K562 (cell line): ENCODE data around the gene FAF2. TPM values are rescaled to one million over a fixed set of nuclear protein-coding genes. Genes with fewer than 3 reads are reported as not detected.

ENCODE experiments used
- ATAC-seq: fragments of 200-7000 bp; cut with Tn5 transposase; 3 replicates; pipeline ENCODE4 v1.9.1; 2020; ENCODE audit warnings: moderate library complexity
- BruUV-seq: library from RNA; stranded (reverse); fragments of 400-500 nt; replicated peaks from 2 replicates; lab custom pipeline; 2021; lab: Mats Ljungman, UMichigan
- CTCF ChIA-PET: fragments of 300-600 bp; formaldehyde crosslinking; extraction: SDS; loops from one replicate; lab custom pipeline; 2021; ENCODE audit warnings: low intra/inter-chr PET ratio; lab: Yijun Ruan, JAX
- POLR2A ChIA-PET: fragments of 300-600, 350-650 bp; sonication (Branson Sonifier 250); formaldehyde crosslinking; extraction: SDS; loops from one replicate; lab custom pipeline; 2021; ENCODE audit warnings: antibody characterized with exemption, inconsistent platforms; lab: Yijun Ruan, JAX
- DNase-seq, 4 experiments: peaks; one replicate each; pipeline versions ENCODE4 v3.0.0 to v3.0.0-alpha.2; 2011 to 2018; ENCODE audit warnings: low spot score in 3 of 4, mixed read lengths in 3 of 4; ENCODE audit errors: extremely low read depth in 1 of 4
- FAIRE-seq: peaks from 2 replicates; lab custom pipeline; 2011; peaks lifted over from hg19 to GRCh38; lab: Jason Lieb, UNC
- H2AFZ ChIP-seq: 2 replicates; pipeline ENCODE4 v1.6.0; 2011; ENCODE audit warnings: low read depth, low read length, control low read depth, inconsistent platforms
- H3K27ac ChIP-seq: fragments of 200-600 bp; 3 replicates; pipeline ENCODE4 v1.8.0; 2011; ENCODE audit warnings: low read depth, mild to moderate bottlenecking, control low read depth, inconsistent platforms, low read length, moderate library complexity, mixed read lengths; ENCODE audit errors: extremely low read depth
- H3K27me3 ChIP-seq, 2 experiments: fragments of 300-600 bp in 1 of 2; 2 replicates in 1 of 2; 3 replicates in 1 of 2; pipeline versions ENCODE4 v1.6.0 to v1.8.0; 2011; ENCODE audit warnings: inconsistent platforms in 2 of 2, low read length in 2 of 2, mild to moderate bottlenecking in 1 of 2, mixed read lengths in 1 of 2, moderate library complexity in 1 of 2; ENCODE audit not compliant: control insufficient read depth in 2 of 2, insufficient read depth in 2 of 2
- H3K36me3 ChIP-seq: fragments of 300-600 bp; 3 replicates; pipeline ENCODE4 v1.8.0; 2011; ENCODE audit warnings: mild to moderate bottlenecking, low read length, inconsistent platforms; ENCODE audit not compliant: control insufficient read depth, insufficient read depth
- H3K4me1 ChIP-seq, 2 experiments: fragments of 200-600 bp in 1 of 2; replicated peaks in 1 of 2; 2 replicates in 1 of 2; 3 replicates in 1 of 2; pipeline versions ENCODE4 v1.5.1 to v1.8.0; 2011; ENCODE audit warnings: inconsistent platforms in 2 of 2, low read length in 2 of 2, mild to moderate bottlenecking in 1 of 2, mixed read lengths in 1 of 2, moderate library complexity in 1 of 2; ENCODE audit not compliant: control insufficient read depth in 2 of 2, insufficient read depth in 2 of 2
- H3K4me2 ChIP-seq: 2 replicates; pipeline ENCODE4 v1.6.1; 2011; ENCODE audit warnings: low read length, control low read depth, inconsistent platforms, mixed read lengths; ENCODE audit not compliant: insufficient read depth
- H3K4me3 ChIP-seq: fragments of 200-600 bp; sonication (generic), shearing (Covaris generic); 2 replicates; pipeline ENCODE4 v1.5.1; 2016; ENCODE audit warnings: control low read depth, inconsistent platforms
- H3K79me2 ChIP-seq: fragments of 200-600 bp; 3 replicates; pipeline ENCODE4 v1.8.0; 2011; ENCODE audit warnings: low read length, inconsistent platforms; ENCODE audit not compliant: control insufficient read depth, insufficient read depth
- H3K9ac ChIP-seq, 2 experiments: 2 replicates each; pipeline versions ENCODE4 v1.6.0 to v1.6.1; 2011; ENCODE audit warnings: low read depth in 2 of 2, low read length in 2 of 2, control low read depth in 1 of 2, inconsistent platforms in 1 of 2, mild to moderate bottlenecking in 1 of 2, mixed read lengths in 1 of 2; ENCODE audit not compliant: insufficient read depth in 1 of 2
- H3K9me1 ChIP-seq: one replicate; pipeline ENCODE4 v1.6.0; 2011; ENCODE audit warnings: inconsistent platforms, mild to moderate bottlenecking, low read length, moderate library complexity; ENCODE audit not compliant: control insufficient read depth, insufficient read depth
- H3K9me3 ChIP-seq: replicated peaks from 2 replicates; pipeline ENCODE4 v1.5.1; 2011; ENCODE audit warnings: low read depth, low read length, inconsistent platforms; ENCODE audit not compliant: control insufficient read depth, insufficient read depth
- H4K20me1 ChIP-seq: replicated peaks from 2 replicates; pipeline ENCODE4 v1.6.1; 2011; ENCODE audit warnings: low read length, inconsistent platforms, mixed read lengths; ENCODE audit not compliant: control insufficient read depth, insufficient read depth
- CHCHD3 ChIP-seq: fragments of 250-450 bp; sonication (Bioruptor Pico); IDR thresholded peaks from 2 replicates; pipeline ENCODE4 v2.1.2; 2022; ENCODE audit warnings: mild to moderate bottlenecking
- CREBBP ChIP-seq: IDR thresholded peaks from one replicate; pipeline ENCODE4 v1.6.1; 2012; ENCODE audit warnings: low read depth, mild to moderate bottlenecking, control low read depth, inconsistent platforms, low read length
- HEY1 ChIP-seq: fragments of 250-450 bp; sonication (Bioruptor Pico); IDR thresholded peaks from 2 replicates; pipeline ENCODE4 v1.5.0; 2020; ENCODE audit warnings: mild to moderate bottlenecking, moderate library complexity, borderline replicate concordance
- KAT8 ChIP-seq: fragments of 450-650 bp; IDR thresholded peaks from 2 replicates; pipeline ENCODE4 v1.6.1; 2016; ENCODE audit warnings: low read depth, mild to moderate bottlenecking
- MLLT1 ChIP-seq, 2 experiments: fragments of 450-650 bp; IDR thresholded peaks; 2 replicates each; pipeline ENCODE4 v1.6.1; 2016
- NUFIP1 ChIP-seq: fragments of 450-650 bp; IDR thresholded peaks from 2 replicates; pipeline ENCODE4 v1.6.1; 2018; ENCODE audit not compliant: partially characterized antibody
- RAD51 ChIP-seq: fragments of 450-650 bp; IDR thresholded peaks from 2 replicates; pipeline ENCODE4 v1.7.1; 2016; ENCODE audit warnings: low read depth, mild to moderate bottlenecking, borderline replicate concordance
- RFX7 ChIP-seq: fragments of 250-450 bp; sonication (Bioruptor Pico); IDR thresholded peaks from 2 replicates; pipeline ENCODE4 v1.5.1; 2021; ENCODE audit warnings: mild to moderate bottlenecking
- ZBED1 ChIP-seq: IDR thresholded peaks from 2 replicates; pipeline ENCODE4 v1.6.1; 2014
- ZNF263 ChIP-seq: sonication (generic); formaldehyde crosslinking; IDR thresholded peaks from 2 replicates; pipeline ENCODE4 v1.8.0; 2022; ENCODE audit warnings: mild to moderate bottlenecking, missing genetic modification reagents, borderline replicate concordance
- WGBS: fragments of 100-300 bp; shearing (Covaris generic); methylation state at CpG from one replicate; pipeline ENCODE4 v1.1.6; 2016; ENCODE audit warnings: low coverage, mixed read lengths; ENCODE audit not compliant: insufficient coverage; ENCODE audit errors: missing lambda C conversion rate; 5-methylcytosine and 5-hydroxymethylcytosine counted together
- in situ Hi-C: fragments of 300-500 bp; cut with MboI; formaldehyde crosslinking; loops from 4 replicates; pipeline ENCODE4 v1.15.0; 2018; ENCODE audit warnings: inconsistent platforms, mixed read lengths
- intact Hi-C: fragments of 100-400 bp; cut with micrococcal nuclease; formaldehyde crosslinking; loops from 2 replicates; pipeline ENCODE4 v1.14.2; 2022
- polyA plus RNA-seq, 8 experiments: library from polyadenylated mRNA; depleted of rRNA in 4 of 8; stranded (reverse) in 5 of 8; unstranded in 3 of 8; fragments of >200 nt; fragmentation: Nextera tagmentation in 2 of 8; fragmentation: Illumina TruSeq in 1 of 8; extraction: Ambion mirVana in 2 of 8; extraction: Trizol in 1 of 8; gene quantifications; 2 replicates each; pipeline versions ENCODE4 v1.2.1 to v1.2.3, GENCODE V29; 2011 to 2014; ENCODE audit warnings: inconsistent platforms in 1 of 8, missing spikeins in 1 of 8
- total RNA-seq, 7 experiments: library from RNA; depleted of rRNA in 6 of 7; stranded (reverse); fragments of >200 nt in 6 of 7; fragmentation: Illumina TruSeq in 2 of 7; extraction: Trizol in 2 of 7; gene quantifications; 2 replicates each; pipeline versions ENCODE4 v1.2.1 to v1.2.3, GENCODE V29; 2011 to 2021; ENCODE audit warnings: low replicate concordance in 1 of 7
- TF ChIP-seq, protein P1 (sequence below): fragments of 450-650 bp; IDR thresholded peaks from 2 replicates; pipeline ENCODE4 v1.6.1; 2017; ENCODE audit warnings: antibody characterized with exemption

The FAF2 gene
- total and polyA plus RNA-seq, 9 of the 15 experiments (the other 6 are each of a cell fraction or from before 2014, with no cell fraction given), result 25.0 to 44.6 (median 36.1) TPM

DNA sequence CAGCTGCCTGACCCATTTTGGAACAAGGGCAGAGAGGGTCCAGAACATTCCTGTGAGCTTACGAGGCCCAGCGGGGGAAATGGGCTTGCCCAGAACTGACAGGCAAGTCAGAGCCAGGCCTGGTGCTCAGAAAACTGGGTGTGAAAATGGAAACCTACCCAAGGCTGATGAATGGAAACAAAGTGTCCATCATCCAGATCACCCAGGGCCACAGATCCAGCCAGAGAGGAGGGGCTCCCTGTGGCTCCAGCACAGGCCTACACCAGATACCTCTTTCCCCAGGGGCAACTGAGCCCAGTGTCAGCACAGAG lies 35.0 kb upstream of the FAF2 start:
- no TSS peak for BruUV-seq
- no peak for FAIRE-seq
- CTCF ChIA-PET, result no interaction called here
- TF ChIP-seq ZNF263 (CRISPR knock-in tag), result no peak
- no peak for TF ChIP-seq KAT8
- no peak for TF ChIP-seq CHCHD3
- TF ChIP-seq NUFIP1, result no peak
- TF ChIP-seq MLLT1 (IDR thresholded peaks at IDR 0.05), result no peak
- no peak for TF ChIP-seq CREBBP
- TF ChIP-seq, protein P1, sequence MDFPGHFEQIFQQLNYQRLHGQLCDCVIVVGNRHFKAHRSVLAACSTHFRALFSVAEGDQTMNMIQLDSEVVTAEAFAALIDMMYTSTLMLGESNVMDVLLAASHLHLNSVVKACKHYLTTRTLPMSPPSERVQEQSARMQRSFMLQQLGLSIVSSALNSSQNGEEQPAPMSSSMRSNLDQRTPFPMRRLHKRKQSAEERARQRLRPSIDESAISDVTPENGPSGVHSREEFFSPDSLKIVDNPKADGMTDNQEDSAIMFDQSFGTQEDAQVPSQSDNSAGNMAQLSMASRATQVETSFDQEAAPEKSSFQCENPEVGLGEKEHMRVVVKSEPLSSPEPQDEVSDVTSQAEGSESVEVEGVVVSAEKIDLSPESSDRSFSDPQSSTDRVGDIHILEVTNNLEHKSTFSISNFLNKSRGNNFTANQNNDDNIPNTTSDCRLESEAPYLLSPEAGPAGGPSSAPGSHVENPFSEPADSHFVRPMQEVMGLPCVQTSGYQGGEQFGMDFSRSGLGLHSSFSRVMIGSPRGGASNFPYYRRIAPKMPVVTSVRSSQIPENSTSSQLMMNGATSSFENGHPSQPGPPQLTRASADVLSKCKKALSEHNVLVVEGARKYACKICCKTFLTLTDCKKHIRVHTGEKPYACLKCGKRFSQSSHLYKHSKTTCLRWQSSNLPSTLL, result no peak
- no peak for TF ChIP-seq RFX7 (CRISPR knock-in tag)
- TF ChIP-seq RAD51, result no peak
- TF ChIP-seq HEY1, result no peak
- no peak for TF ChIP-seq ZBED1

More for the DNA sequence above, 35.0 kb upstream of the FAF2 start:
- Histone ChIP-seq H3K36me3 (peaks cover 18% of the 10 kb centered on the region; the same call in 2 of the 3 replicates), H4K20me1 (peaks cover 9% of the 10 kb centered on the region; the same call in 1 of the 2 replicates), H3K4me2 (no peak overlapping the region), H3K9me3 (no peaks in the 10 kb centered on the region), H3K27ac (no peak overlapping the region), H2AFZ (no peak overlapping the region), H3K9me1 (peaks cover 4% of the 10 kb centered on the region), H3K9ac (peak overlapping the region in 1 of 2 experiments; percentile 49; a peak in 2 of 4 replicates), H3K79me2 (peaks cover 21% of the 10 kb centered on the region), H3K27me3 (no peaks in the 10 kb centered on the region), H3K4me3 (no peak overlapping the region), H3K4me1 (peaks cover 12 to 17% of the 10 kb centered on the region in 2 experiments; a peak in 4 of 5 replicates)
- in situ Hi-C loops, result no loop called here
- intact Hi-C loops, result loop anchor here (10.0 kb wide), 1 partner anchor 72 kb away; no protein-coding TSS in a partner anchor
- DNase-seq (no peak), ATAC-seq (no peak)
- 71% methylated on average over 1 of the region's 2 CpGs for WGBS
- POLR2A ChIA-PET, result interaction anchor here (0.7 kb wide), 1 partner anchor 260 kb away, joined by 3 read pairs; no protein-coding TSS in a partner anchor
